ENCODE results near the gene PROX2.

PROX2 gene

DNA sequence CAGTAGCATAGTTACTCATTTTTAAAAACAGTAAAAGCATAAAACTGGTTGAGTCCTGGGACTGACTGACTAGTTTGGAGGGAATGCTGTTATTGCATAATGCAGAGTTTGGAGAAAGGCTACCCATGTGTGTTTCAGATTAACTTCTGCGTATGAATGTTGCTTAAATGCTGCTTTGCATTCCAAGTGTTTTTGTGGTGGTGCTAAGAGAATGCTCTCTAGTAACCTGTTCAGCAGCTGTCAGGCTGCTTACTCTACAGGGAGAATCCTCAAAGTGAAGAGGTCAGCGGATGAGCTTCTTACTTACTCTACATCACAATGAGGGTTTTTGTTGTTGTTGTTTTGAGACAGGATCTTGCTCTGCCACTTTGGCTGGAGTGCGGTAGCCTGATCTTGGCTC, 10.1 kb upstream of the PROX2 start:
- in situ Hi-C loops (cut with MboI; ENCODE audit: low sequenced_read_pairs), result no loop called here

DNA sequence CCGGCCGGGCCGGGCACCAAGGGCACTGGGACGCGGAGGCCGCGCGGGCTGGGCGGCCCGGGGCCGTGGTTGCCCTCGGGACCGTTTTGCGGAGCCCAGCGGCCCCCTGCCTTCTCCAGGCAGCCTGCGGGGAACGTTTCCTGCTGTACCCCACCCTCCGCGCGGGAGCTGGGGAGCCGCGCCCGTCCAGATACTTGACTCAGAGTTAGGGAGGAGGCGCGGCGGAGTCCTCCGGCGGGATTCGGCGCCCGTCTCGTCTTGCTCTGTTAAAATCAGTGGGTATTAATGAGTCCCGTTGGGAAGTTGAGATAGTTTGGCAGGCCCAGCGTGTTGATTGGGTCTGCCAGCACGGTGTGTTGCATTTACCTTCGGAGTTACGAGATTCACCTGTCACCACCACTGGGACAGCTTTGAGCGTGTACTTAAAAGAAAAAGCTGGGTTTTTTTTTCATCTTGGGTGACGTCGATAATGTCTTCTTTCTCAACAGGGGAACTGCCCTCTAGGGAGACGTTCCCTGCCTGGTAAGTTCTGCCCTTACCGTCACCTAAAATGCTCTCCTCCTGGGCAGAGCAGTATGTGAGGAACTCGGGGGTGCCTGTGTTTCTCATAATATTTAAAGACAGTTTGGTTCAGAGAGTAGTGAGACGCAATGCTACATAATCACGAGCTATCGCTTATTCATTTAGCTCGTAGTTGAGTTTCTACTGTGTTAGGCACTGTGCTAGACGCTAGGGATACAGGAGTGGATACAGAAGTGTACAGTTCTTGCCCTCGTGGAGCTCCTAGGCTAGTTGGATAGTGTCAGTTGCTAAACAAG, 6.4 kb upstream of the PROX2 start:
- in situ Hi-C loops (cut with MboI; ENCODE audit: low sequenced_read_pairs), result no loop called here

DNA sequence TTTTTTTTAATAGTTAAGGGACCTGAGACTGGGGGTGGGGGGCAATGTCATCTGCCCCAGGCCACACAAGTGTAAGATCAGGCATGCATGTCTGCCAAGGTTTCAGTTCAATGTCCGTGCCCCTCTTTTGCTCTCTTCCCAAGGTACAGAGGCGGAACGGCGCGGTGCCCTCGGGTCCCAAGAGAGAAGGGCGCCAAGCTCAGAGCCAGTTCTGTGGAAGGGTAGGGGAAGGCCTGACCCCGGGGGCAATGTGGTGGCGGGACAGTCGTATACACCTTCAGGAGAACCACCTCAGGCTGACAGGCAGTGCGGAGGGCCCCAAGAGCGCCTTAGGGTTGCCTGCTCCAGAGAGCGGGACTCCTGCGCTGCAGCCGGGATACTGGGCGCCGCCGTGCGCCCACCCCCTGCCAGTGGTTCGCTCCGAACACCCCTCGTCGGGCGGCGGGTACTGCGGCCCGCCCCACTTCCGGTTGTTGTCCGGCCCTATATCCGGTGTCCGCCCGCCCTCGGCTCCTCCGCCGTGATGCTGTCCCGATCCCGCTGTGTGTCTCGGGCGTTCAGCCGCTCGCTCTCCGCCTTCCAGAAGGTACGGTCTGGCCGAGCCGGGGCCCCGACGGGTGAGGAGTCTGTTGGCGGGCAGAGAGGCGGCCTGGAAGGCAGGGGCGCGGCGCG, 5.6 kb upstream of the PROX2 start, which contains the start of gene DLST:
TSS of gene DLST (plus strand) at position 486 of the 672 bp plus-strand sequence. CDS start at position 524, 38 bp downstream.
- in situ Hi-C loops (cut with MboI; ENCODE audit: low sequenced_read_pairs), result no loop called here

DNA sequence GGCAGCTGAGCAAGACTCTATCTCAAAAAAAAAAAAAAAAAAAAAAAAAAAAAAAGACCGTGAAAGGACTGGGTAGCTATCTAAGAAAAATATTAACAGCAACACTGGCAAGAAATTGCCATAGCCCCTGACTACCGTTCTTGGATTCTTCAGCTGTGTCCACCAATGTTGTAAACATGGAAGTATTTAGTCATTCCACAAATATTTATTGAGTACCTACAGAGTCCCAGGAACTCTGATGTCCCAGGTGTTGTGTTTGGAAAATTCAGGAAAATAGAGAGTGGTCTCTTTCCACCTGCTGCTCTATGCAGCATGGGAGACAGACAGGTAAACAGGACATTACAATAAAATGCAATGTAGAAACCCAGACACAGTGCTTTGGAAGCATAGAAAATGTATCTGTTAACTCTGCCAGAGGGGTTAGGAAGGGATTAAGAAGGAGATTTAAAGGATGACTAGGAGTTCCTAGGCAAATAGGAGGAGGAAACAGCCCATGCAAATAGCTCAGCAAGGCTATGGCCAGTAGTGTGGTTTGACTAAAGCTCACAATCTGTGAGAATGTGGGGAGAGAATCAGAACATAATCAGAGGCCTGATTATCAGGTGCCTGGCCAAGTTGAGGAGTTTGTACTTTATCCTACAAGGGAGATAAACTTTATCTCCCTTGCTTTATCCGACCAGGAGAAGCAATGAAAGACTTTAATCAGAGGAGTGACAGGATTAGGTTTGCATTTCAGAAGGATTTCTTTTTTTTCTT, 3.7 kb upstream of the PROX2 start:
- in situ Hi-C loops (cut with MboI; ENCODE audit: low sequenced_read_pairs), result no loop called here

DNA sequence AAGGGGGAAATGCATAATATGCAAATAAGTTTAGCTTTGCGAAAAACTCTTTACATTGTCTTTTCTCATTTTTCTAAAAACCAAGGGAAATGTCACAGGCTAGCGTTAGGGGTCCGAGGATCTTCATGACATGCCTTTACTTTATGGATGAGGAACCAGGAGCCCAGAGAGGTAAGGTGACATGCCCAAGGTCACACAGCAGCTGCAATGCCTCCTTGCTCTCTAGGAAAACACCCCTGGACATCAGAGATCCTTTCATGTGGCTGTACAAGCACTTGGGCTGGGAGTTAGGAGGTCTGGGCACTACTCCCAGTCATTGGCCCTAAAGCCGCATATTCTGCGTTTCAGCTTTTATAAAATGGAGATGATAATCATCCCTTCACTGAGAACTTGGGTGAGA, 741 bp downstream of the PROX2 start:
- in situ Hi-C loops (cut with MboI; ENCODE audit: low sequenced_read_pairs), result no loop called here

DNA sequence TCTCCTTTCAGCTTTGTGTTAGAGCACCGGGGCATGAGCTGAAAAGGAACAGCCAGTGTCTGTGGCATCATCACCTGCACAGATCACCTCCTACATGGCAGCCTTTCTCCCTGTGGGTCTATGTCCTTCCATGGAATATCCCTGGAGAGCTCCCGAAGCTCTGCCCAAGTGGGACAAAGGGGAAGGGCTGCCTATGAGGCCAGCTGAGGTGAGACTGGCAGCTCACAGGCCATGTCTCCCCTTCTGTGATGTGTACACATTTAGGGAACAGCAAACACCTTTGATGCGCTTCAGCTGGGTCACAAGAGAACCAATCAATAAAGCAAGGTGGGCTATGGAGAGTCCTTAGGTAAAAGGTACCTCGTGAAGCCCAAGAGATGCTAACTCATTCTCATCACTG, 4.1 kb downstream of the PROX2 start:
- in situ Hi-C loops (cut with MboI; ENCODE audit: low sequenced_read_pairs), result no loop called here

DNA sequence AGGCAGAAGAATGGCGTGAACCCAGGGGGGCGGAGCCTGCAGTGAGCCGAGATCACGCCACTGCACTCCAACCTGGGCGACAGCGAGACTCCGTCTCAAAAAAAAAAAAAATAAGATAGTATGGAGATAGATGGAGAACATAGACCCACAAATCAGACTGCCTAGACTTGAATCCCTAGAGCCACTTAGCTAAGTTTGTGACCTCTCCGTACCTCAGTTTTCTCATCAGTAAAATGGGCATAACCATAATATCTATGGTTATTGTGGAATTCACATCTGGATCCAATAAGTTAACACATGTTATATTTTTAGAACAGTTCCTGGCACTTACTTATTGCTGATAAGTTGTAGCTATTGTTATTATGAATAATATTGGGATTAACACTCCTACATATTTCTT, 7.2 kb downstream of the PROX2 start:
- in situ Hi-C loops (cut with MboI; ENCODE audit: low sequenced_read_pairs), result no loop called here

DNA sequence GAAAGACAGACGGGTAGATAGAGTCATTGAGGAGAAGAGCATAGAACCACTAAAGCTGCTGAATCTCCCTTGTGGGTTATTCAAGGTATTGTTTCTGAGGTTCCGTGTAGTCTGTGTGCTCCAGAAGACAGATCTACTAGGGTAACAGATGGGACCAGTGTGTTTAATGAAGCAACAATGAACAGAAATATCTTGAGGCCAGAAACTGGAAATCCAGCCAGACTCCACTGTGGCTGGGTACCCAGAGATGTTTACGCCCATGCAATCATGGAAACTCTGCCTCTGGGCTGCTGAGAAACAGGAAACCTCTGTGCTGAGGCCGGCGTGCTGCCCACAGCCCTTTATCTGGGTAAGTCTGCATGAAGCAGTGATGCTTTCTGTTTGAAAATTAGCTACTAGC, 8.3 kb downstream of the PROX2 start:
- in situ Hi-C loops (cut with MboI; ENCODE audit: low sequenced_read_pairs), result no loop called here

DNA sequence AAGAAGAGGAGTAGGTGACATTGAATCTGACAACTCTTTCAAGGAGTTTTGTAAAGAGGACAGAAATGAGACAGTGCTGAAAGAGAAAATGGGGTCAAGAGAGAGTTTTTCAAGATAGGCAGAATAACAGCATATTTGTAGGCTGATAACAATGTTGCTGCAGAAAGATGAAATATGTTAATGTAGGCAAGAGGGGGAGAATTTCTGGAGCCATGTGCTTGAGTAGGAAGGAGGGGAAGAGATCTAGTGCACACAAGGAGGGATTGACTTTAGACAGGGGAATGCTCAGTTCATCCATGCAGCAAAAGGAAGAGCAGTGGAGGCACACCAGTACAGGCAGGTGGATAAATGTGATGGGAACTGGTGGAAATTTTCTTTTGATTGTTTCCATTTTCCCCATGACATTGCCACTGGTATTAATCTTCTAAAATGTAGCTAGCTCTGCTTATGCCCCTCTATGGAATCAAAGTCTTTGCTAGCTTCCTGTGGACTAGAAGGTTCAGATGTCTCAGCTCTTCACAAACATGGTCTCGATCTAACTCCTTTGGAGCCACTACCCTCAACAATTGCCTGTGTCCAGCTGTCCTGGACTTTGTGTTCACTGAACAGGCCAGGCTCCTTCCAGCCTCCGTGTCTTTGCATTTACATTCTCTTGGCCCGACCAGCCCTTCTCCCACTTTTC, 9.1 kb downstream of the PROX2 start:
- in situ Hi-C loops (cut with MboI; ENCODE audit: low sequenced_read_pairs), result no loop called here

DNA sequence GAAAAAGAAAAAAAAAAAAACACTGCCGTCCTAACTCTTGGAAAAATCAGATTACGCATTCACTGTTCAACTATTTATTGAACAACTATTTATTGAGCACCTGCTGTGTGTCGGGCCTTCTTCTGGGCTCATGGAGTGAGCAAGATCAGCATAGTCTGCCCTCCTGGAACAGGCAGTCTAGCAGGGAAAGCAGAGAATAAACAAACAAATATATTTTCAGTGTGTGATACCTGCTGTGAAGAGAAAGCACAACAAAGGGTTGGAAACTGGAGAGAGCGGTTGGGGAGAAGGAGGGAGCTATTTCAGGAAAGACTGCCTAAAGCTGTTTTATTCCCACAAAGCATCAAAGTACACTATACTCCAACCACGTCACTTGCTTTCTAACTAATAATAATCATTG, 10.8 kb downstream of the PROX2 start:
- in situ Hi-C loops (cut with MboI; ENCODE audit: low sequenced_read_pairs), result no loop called here

DNA sequence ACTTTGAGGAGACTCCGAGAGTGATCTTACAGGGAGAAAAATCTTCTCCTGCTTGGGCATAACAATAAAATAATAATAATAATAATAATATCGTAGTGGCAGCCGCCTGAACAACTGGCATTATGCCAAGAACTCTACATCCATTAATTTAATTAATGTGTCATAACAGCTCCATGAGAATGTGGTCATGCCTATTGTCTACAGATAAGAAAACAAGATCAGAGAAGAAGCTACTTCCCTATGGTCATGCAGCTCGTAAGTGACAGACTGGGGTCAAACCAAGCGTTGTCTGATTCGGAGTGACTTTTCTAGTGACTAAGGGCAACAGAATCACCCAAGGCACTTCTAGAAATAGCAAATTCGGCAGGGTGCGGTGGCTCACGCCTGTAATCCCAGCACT, 11.7 kb downstream of the PROX2 start:
- in situ Hi-C loops (cut with MboI; ENCODE audit: low sequenced_read_pairs), result no loop called here

DNA sequence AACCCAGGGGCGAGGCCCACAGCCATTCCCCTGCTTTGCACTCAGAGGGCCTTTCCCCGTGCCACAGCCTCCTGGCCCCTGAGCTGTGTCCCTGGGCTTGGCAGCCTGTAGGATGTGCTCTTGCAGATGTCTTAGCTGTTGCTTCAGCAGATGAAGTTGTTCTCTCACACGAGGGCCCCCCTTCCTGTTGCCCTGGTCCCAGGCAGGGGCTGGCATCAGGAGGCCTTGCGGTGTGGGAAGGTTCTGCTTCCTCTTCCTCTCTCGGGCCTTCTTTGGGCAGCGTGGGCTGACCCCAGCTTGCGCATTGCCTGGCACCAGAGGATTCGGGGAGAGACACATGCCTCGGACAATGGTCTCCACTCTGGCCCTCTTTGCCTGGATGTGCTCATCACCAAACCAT, 12.7 kb downstream of the PROX2 start:
- in situ Hi-C loops (cut with MboI; ENCODE audit: low sequenced_read_pairs), result no loop called here

DNA sequence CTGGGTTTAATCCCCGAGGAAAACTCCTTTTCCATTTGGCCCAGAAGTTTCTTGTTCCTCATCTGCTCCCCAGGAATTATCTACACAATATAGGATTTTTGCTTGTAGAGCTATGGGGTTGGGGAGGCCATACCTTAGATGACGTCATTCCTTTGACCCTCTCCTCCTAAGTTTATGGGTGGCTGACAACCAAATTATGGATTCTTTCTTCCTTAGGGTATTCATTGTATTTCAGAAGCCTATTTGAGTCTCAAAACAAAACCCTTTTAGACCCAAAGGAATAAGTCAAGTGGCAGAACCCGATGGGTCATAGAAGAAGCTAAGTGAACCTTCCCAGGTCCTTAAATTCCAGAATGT, 14.2 kb downstream of the PROX2 start:
- in situ Hi-C loops (cut with MboI; ENCODE audit: low sequenced_read_pairs), result no loop called here

DNA sequence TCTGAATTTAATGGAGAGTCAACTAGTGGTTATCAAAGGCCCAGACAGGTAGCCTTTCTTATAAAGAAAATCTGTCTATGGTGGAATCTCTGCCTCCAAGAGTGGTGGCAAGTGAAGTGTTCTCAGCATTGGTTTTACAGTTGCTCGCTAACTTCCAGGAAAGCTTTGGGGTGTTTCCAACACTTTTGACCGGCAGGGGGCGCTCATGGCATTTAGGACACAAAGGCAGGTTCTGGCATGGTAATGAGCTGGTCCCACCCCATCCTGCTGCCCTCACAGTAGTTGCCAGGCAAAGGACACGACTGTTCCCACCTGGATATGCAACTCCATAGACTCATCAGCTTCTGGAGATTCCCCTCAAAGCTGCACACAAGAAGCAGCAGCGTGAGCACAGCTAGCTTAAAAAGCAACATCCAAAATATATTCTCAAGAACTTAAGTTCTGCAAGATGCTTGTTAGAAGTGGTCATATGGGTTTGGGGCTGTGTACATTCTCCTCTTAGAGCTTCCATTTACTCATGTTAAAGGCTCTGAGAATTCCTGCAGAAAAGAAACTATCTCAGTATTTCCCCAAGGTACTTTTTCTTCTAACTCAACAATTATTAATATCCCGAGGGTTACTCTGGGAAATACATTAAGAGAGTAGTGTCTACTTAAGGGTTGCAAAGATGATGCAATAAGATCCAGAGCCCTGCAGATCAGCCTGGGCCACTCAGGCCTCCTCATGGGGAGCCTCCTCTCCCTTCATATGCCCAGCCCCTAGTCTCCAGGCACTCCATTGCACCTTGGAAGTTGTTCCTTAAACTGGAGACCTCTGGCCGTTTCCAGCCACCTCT, 14.8 kb downstream of the PROX2 start:
- in situ Hi-C loops (cut with MboI; ENCODE audit: low sequenced_read_pairs), result no loop called here

DNA sequence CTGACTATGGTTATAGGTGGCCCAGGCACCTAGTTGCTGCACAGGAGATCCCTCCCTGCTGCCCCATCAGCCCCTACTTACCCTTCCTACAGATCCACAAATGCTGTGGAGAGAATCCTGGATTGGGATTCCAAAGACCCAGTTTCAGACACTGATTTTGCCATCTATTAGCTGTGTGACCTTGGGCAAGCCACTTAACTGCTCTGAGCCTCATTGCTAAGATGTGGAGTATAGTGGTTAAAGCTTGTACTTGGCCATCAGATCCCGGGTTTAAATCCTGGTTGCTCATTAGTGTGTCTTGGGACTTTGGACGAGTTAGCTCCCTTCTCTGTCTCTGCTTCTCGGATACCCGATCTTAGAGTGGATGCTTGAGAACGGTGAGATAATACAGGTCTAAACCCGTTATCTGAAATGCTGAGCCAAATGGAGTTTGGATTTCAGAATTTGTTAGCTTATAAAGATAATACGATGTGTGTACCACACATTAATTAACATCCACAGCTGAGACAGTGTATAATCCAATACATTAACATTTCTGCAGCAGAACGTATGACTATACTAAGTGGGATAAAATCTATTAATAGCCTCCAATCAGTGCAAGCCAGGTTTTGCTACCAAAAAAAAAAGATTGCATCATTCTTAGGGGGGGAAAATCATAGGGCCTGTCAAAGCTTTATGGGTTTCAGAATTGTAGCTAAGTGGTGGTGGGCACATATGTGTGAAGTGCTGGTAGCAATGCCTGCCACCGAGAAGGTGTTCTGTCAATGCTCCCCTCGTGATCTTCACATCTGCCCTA, 16.0 kb downstream of the PROX2 start:
- in situ Hi-C loops (cut with MboI; ENCODE audit: low sequenced_read_pairs), result no loop called here

DNA sequence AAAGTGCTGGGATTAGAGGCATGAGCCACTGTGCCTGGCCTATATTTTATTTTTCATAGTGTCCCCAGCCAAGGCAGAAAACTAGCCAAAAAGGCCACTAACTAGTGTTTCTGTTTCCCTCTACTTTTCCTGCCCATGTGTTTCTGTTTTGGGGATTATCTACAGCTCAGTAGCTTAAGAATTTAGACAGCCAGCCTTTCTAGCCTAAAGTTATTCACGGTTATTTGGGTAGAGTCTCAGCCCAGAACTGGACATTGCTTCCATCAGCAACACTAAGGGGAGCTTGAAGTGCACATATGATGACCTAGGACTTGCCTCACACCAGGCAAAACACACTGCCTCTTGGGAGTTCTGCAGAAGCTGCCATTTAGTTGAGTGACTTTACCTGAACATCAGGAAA, 17.9 kb downstream of the PROX2 start:
- in situ Hi-C loops (cut with MboI; ENCODE audit: low sequenced_read_pairs), result no loop called here

DNA sequence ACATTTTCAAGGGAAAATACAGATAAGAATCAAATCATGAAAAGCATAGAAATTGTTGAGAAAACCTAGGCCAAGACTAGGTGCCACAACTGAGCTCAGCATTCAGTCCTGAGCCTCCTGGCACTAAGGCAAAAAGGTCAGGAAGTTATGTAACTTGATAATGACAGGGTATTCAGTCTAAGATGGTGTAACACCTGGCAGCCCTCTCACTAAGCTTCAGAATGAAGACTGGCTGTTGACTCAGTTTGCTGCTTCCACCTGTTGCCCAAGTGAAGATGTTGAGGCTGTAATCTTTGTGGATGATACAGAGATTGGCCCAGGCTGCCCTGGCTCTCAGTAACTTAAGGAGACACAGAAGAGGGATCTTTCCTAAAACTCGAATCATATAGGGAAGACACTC, 19.6 kb downstream of the PROX2 start:
- in situ Hi-C loops (cut with MboI; ENCODE audit: low sequenced_read_pairs), result no loop called here

DNA sequence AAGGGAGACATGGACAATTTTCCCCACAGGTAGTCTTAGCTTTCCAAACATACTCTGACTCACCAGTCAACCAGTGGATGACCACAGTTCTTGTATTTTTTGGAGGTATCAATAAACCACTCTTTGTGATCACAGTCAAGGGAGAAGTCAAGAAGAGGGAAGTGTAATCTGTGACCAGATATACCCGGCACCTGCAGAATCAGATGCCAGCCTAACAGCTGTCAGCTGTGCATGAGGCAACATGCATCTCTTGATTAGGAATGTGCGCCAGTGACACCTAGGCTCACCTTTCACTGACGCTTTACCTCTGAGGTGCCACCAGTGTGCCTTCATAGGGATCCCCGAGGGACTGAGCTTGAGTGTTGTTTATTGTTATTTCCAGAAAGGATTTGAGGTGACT, 20.0 kb downstream of the PROX2 start:
- in situ Hi-C loops (cut with MboI; ENCODE audit: low sequenced_read_pairs), result no loop called here

DNA sequence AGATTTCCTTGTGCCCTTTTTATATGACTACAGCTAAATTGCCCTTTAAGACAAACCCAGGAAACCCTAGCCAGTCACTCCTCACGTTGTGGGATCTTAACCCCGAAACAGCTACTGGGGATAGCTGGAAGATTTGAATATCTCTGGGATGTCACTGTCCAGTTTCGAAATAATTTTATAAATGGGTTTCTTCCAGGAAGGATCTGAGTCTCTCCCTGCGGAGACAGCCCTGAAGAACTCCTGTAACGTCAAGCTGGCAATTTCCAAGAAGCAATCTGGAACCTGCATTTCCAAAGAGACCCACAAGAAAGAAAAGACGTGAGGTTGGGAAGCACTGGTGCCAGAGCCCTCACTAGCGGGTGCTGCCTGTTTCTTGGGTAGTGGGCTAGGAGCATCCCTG, 20.9 kb downstream of the PROX2 start:
- in situ Hi-C loops (cut with MboI; ENCODE audit: low sequenced_read_pairs), result no loop called here

DNA sequence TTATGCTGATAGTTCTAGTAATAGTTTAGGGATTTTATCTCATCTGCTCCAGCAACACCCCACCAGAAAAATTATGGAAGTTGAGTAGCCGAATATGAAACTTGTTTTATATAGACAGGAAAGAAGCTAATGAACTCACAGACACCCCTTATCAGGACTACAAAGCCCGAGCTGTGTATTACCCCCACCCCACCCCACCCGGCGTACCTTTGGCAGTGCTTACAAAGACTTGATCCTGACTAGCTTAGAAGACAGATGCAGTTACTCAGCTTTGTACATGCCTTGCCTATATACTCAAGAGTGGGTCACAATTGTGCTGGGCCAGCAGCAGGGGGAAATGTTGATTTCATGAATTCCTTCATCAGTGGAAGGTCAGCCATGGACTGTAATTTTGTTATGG, 22.4 kb downstream of the PROX2 start:
- in situ Hi-C loops (cut with MboI; ENCODE audit: low sequenced_read_pairs), result no loop called here

Measured in HL-60/S4 (cell line).